LoVo (cell line): ENCODE results near the gene FGFBP3.

Experiments used
- DNase-seq: peaks from one replicate; pipeline ENCODE4 v3.0.0-alpha.2; 2016; ENCODE audit warnings: low spot score

The FGFBP3 gene

DNA sequence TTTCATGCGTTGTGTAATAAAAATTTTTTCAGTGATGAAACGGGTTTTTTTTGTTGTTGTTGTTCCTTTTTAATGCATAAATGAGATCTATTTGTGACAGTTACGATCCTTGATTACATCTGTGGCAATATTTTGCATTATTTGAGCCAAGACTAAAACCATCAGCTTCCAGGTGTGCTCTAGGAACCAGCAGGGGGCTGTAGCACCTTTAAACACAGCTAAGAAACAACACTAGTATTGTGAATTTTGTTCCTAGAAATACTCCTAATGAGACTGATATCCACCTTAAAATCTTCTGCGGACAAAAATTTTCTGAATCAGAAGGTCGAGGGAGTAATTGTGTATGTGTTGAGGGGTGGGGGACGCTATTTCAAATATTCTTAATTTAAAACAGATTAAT, 52.6 kb downstream of the FGFBP3 start:
- DNase-seq, result no peak
